Ammon's horn (tissue), 1 donor: ENCODE data around the gene EMILIN1.
"Not testable (repeated sequence)": the region's sequence is repeated elsewhere in the genome, so short reads cannot be mapped to it uniquely, and the experiment has no call there.

ENCODE experiments used
- DNase-seq: peaks from one replicate; pipeline ENCODE4 v3.0.0-alpha.2; 2016; ENCODE audit warnings: low spot score

The EMILIN1 gene

DNA sequence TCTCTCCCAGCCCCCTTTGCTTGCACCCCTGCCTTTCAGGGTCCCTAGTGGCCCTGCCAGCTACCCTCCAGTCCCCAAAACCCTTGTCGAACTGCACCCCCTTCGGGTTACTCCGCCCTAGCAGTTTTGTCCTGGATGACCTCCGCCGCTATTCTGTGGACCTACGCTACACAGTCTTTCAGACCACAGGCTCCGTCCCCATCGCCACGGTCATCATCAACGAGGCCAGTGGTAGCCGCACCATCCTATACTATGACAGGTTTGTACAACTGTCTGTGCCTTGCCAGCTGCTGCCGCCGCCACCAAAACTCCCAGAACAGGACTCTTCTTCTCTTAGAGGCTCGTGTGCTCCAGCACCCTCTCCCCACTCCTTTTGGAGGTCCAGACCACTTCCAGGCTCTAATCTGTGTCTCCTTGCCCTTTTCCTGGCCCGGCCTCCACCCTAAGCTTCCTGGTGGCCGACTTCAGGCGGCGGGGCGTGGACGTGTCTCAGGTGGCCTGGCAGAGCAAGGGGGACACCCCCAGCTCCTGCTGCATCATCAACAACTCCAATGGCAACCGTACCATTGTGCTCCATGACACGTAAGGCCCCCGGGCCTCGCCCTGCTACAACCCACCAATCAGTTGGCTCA is 16.1 kb downstream of the EMILIN1 start:
- DNase-seq = no peak

DNA sequence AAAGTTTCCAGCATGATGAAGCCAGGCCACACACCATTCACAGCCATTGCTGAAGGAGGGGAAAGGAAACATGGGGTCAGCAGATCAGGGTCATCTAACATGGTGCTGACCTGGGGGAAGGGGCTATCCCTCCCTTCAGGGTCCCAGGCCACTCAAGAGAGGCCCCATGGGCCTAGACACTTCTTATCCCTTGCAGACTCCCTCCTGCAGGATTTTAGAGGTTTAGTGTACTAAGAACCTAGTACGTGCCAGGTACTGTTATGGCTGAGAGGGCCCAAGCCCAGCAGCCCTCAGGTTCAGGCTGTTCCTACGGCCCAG is 17.0 kb downstream of the EMILIN1 start:
- no peak for DNase-seq

GRCh38 chr2:27095745-27096651 is 17.6 kb downstream of the EMILIN1 start:
- DNase-seq = peak; percentile 89

GRCh38 chr2:27096748-27097297 is 18.4 kb downstream of the EMILIN1 start:
- no peak for DNase-seq

GRCh38 chr2:27097341-27097740 is 18.9 kb downstream of the EMILIN1 start:
- DNase-seq = no peak

DNA sequence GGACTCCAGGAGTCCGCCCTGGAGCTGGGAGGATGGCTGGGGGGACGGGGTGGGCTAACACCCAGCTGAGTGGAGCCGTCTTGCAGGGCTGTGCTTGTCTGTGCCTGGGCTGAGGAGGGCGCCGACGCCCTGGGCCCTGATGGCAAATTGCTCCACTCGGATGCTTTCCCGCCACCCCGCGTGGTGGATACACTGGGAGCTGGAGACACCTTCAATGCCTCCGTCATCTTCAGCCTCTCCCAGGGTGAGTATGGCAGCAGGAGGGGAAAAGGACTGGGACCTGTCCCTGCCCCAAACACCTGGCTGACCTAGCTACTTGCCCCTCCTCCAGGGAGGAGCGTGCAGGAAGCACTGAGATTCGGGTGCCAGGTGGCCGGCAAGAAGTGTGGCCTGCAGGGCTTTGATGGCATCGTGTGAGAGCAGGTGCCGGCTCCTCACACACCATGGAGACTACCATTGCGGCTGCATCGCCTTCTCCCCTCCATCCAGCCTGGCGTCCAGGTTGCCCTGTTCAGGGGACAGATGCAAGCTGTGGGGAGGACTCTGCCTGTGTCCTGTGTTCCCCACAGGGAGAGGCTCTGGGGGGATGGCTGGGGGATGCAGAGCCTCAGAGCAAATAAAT is 21.0 kb downstream of the EMILIN1 start:
- no peak for DNase-seq

- DNase-seq = no peak
Observed at GRCh38 chr2:27100036-27100435, 21.6 kb downstream of the EMILIN1 start.

- DNase-seq = no peak
Observed at GRCh38 chr2:27102329-27102728, 23.9 kb downstream of the EMILIN1 start.

DNA sequence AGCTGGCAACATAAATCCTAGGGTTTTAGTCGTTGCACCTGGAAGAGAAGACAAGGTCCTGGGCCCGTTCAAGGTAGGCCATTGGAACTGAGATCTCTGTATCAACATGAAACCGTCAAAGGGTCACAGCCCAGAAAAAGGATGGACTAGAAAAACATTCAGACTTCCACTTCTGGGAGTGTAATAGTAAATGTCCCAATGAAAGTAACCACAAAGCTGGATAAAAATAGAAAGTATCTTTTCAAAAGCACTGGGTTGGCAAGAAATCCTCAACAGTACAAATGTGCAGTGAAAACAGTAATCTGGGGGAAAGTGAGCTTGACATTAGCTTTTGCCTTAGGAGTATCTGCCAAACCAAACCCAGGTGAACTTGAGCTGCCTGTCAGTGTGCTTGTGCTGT is 27.6 kb downstream of the EMILIN1 start:
- DNase-seq = no peak

GRCh38 chr2:27108221-27108620 is 29.8 kb downstream of the EMILIN1 start:
- no peak for DNase-seq

DNA sequence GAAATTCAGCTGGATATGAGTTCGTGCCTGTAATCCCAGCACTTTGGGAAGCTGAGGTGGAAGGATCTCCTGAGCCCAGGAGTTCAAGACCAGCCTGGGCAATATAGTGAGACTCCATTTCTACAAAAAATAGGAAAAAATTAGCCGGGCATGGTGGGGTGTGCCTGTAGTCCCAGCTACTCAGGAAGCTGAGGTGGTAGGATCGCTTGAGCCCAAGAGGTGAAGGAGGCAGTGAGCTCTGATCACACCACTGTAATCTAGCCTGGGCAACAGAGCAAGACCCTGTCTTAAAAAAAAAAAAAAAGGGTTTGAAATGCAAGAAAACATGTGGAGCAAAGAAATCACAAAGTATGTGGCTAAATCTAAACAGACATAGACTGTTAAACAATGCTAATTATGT is 30.7 kb downstream of the EMILIN1 start:
- DNase-seq = no peak

DNA sequence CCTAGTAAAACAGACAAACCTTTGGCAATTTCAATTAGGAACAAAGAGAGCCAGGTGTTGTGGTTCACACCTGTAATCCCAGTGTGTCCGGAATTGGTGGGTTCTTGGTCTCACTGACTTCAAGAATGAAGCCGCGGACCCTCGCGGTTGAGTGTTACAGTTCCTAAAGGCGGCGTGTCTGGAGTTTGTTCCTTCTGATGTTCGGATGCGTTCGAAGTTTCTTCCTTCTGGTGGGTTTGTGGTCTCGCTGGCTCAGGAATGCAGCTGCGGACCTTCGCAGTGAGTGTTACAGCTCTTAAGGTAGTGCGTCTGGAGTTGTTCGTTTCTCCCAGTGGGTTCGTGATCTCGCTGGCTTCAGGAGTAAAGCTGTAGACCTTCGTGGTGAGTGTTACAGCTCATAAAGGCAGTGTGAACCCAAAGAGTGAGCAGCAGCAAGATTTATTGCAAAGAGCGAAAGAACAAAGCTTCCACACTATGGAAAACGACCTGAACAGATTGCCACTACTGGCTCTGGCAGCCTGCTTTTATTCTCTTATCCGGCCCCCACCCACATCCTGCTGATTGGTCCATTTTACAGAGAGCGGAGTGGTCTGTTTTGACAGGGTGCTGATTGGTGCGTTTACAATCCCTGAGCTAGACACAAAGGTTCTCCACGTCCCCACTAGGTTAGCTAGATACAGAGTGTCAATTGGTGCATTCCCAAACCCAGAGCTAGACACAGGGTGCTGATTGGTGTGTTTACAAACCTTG is 32.4 kb downstream of the EMILIN1 start:
- not testable (repeated sequence) for DNase-seq

DNA sequence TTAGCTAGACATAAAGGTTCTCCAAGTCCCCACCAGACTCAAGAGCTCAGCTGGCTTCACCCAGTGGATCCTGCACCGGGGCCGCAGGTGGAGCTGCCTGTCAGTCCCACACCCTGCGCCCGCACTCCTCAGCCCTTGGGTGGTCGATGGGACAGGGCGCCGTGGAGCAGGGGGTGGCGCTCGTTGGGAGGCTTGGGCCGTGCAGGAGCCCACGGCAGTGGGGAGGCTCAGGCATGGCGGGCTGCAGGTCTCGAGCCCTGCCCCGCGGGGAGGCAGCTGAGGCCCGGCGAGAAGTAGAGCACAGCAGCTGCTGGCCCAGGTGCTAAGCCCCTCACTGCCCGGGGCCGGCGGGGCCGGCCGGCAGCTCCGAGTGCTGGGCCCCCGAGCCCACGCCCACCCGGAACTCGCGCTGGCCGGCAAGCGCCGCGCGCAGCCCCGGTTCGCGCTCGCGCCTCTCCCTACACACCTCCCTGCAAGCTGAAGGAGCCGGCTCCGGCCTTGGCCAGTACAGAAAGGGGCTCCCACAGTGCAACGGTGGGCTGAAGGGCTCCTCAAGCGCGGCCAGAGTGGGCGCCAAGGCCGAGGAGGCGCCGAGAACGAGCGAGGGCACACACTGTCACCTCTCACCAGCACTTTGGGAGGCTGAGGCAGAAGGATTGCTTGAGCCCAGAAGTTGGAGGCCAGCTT is 33.1 kb downstream of the EMILIN1 start:
- not testable (repeated sequence) for DNase-seq

- DNase-seq = no peak
Observed at GRCh38 chr2:27115519-27115918, 37.1 kb downstream of the EMILIN1 start.

- DNase-seq = no peak
Observed at GRCh38 chr2:27117995-27118524, 39.6 kb downstream of the EMILIN1 start.

GRCh38 chr2:27118525-27119329 is 40.3 kb downstream of the EMILIN1 start, which contains the start of gene CGREF1:
CGREF1 (minus strand) TSS chr2:27119128; CDS start chr2:27104366, 14,762 bp downstream.
- peak; percentile 37 for DNase-seq

GRCh38 chr2:27119330-27119670 is 40.9 kb downstream of the EMILIN1 start:
- not testable (repeated sequence) for DNase-seq

- DNase-seq = no peak
Observed at GRCh38 chr2:27121906-27122305, 43.5 kb downstream of the EMILIN1 start.

GRCh38 chr2:27122791-27123190 is 44.4 kb downstream of the EMILIN1 start:
- no peak for DNase-seq
